IMR-90 (cell line): ENCODE data around the gene EPHB1.

Source experiments
- BHLHE40 ChIP-seq: fragments of 150-350 bp; IDR thresholded peaks from 2 replicates; pipeline ENCODE4 v1.6.1; 2016; ENCODE audit warnings: mild to moderate bottlenecking, low read depth, low read length
- CEBPB ChIP-seq: IDR thresholded peaks from 2 replicates; pipeline ENCODE4 v1.6.1; 2012; ENCODE audit warnings: low read depth, low read length, improper control_type of control experiment
- CTCF ChIP-seq: conservative IDR thresholded peaks from 2 replicates; pipeline ENCODE4 v1.5.1; 2012; ENCODE audit warnings: mild to moderate bottlenecking, low read depth, low read length, improper control_type of control experiment
- ELK1 ChIP-seq: fragments of 150-350 bp; IDR thresholded peaks from 2 replicates; pipeline ENCODE4 v1.6.1; 2016; ENCODE audit warnings: low read depth, mild to moderate bottlenecking, low read length, moderate library complexity, borderline replicate concordance
- FOS ChIP-seq: fragments of 150-350 bp; IDR thresholded peaks from 2 replicates; pipeline ENCODE4 v1.6.1; 2016; ENCODE audit warnings: low read depth, low read length
- MAZ ChIP-seq: IDR thresholded peaks from 2 replicates; pipeline ENCODE4 v1.6.1; 2012; ENCODE audit warnings: low read depth, mild to moderate bottlenecking, low read length, improper control_type of control experiment, moderate library complexity, borderline replicate concordance
- MXI1 ChIP-seq: IDR thresholded peaks from 2 replicates; pipeline ENCODE4 v1.6.1; 2012; ENCODE audit warnings: low read depth, mild to moderate bottlenecking, low read length, moderate library complexity, borderline replicate concordance
- NFE2L2 ChIP-seq: fragments of 150-350 bp; IDR thresholded peaks from 2 replicates; pipeline ENCODE4 v1.6.1; 2016; ENCODE audit warnings: low read depth, mild to moderate bottlenecking, low read length
- POLR2A ChIP-seq: IDR thresholded peaks from 2 replicates; pipeline ENCODE4 v1.6.1; 2012; ENCODE audit warnings: mild to moderate bottlenecking, low read depth, low read length
- RAD21 ChIP-seq: IDR thresholded peaks from 2 replicates; pipeline ENCODE4 v1.6.1; 2012; ENCODE audit warnings: low read length, improper control_type of control experiment
- RCOR1 ChIP-seq: IDR thresholded peaks from 2 replicates; pipeline ENCODE4 v1.6.1; 2012; ENCODE audit warnings: mild to moderate bottlenecking, low read length, improper control_type of control experiment; ENCODE audit not compliant: insufficient replicate concordance
- RFX5 ChIP-seq: IDR thresholded peaks from 2 replicates; pipeline ENCODE4 v1.8.0; 2012; ENCODE audit warnings: low read depth, mild to moderate bottlenecking, low read length, moderate library complexity
- USF2 ChIP-seq: fragments of 150-350 bp; IDR thresholded peaks from 2 replicates; pipeline ENCODE4 v1.6.1; 2017; ENCODE audit warnings: mild to moderate bottlenecking, antibody characterized with exemption, low read length, low read depth

- no peak for TF ChIP-seq RFX5
- TF ChIP-seq CEBPB = no peak
- no peak for TF ChIP-seq CTCF
- TF ChIP-seq RAD21 = no peak
- TF ChIP-seq POLR2A = no peak
- no peak for TF ChIP-seq NFE2L2
- no peak for TF ChIP-seq MAZ
- no peak for TF ChIP-seq BHLHE40
- no peak for TF ChIP-seq USF2
- no peak for TF ChIP-seq FOS
- no peak for TF ChIP-seq MXI1
- no peak for TF ChIP-seq ELK1
- no peak for TF ChIP-seq RCOR1
Observed at GRCh38 chr3:135085652-135086436, 290.8 kb downstream of the EPHB1 start.
